GM23248 (cell line): ENCODE data around the gene AGMO.

Source experiments
- EZH2 ChIP-seq: fragments of 200-600 bp; sonication (generic); IDR thresholded peaks from 2 replicates; pipeline ENCODE4 v1.6.1; 2018; ENCODE audit warnings: antibody characterized with exemption, mild to moderate bottlenecking; ENCODE audit not compliant: insufficient read depth, poor library complexity, severe bottlenecking
- EZH2phosphoT487 ChIP-seq: fragments of 200-600 bp; sonication (generic); IDR thresholded peaks from 2 replicates; pipeline ENCODE4 v1.6.1; 2018; ENCODE audit warnings: antibody characterized with exemption, moderate library complexity, mild to moderate bottlenecking, low read depth; ENCODE audit not compliant: insufficient read depth

GRCh38 chr7:15476531-15476918, 85.3 kb downstream of the AGMO start:
- TF ChIP-seq EZH2 (no peak), EZH2phosphoT487 (no peak)
